Skeletal muscle tissue (tissue), 4 donors: ENCODE data around the gene ZSWIM3. TPM values are rescaled to one million over a fixed set of nuclear protein-coding genes. Genes with fewer than 3 reads are reported as not detected.
A peak's percentile ranks its signal among the peaks of the same experiment; 100 is the strongest.

Experiments used
- H3K27ac ChIP-seq: one replicate; pipeline ENCODE4 v1.7.0; 2013; ENCODE audit warnings: mild to moderate bottlenecking, low read depth, low read length, inconsistent platforms
- H3K27me3 ChIP-seq, 3 donors: one replicate each; pipeline ENCODE4 v1.7.0; 2013; ENCODE audit warnings: low read length in 3 of 3; ENCODE audit not compliant: control insufficient read depth in 3 of 3, insufficient read depth in 3 of 3
- H3K36me3 ChIP-seq, 3 donors: one replicate each; pipeline ENCODE4 v1.7.0; 2013; ENCODE audit warnings: low read length in 3 of 3; ENCODE audit not compliant: control insufficient read depth in 3 of 3, insufficient read depth in 3 of 3
- H3K4me1 ChIP-seq, 3 donors: one replicate each; pipeline ENCODE4 v1.7.0; 2013; ENCODE audit warnings: low read length in 3 of 3, mild to moderate bottlenecking in 3 of 3; ENCODE audit not compliant: control insufficient read depth in 3 of 3, insufficient read depth in 3 of 3
- H3K4me3 ChIP-seq, 3 donors: one replicate each; pipeline ENCODE4 v1.7.0; 2013; ENCODE audit warnings: low read length in 3 of 3
- H3K9ac ChIP-seq, 3 donors: one replicate each; pipeline ENCODE4 v1.7.0; 2013; ENCODE audit warnings: low read length in 3 of 3, mild to moderate bottlenecking in 3 of 3, moderate library complexity in 2 of 3, low read depth in 1 of 3
- H3K9me3 ChIP-seq, 3 donors: one replicate each; pipeline ENCODE4 v1.7.0; 2013; ENCODE audit warnings: low read length in 3 of 3; ENCODE audit not compliant: control insufficient read depth in 3 of 3
- total RNA-seq: library from RNA; depleted of rRNA; stranded (reverse); fragments of >200 nt; gene quantifications from one replicate; pipeline ENCODE4 v1.2.3, GENCODE V29; 2014
- donor health status: Osteomylitis.

Gene ZSWIM3
- total RNA-seq, 1 donor from 2014 or later = 7.8 TPM

- peak overlapping the region; percentile 25 for H3K27ac ChIP-seq
Observed at GRCh38 chr20:45818239-45818638, 39.2 kb upstream of the ZSWIM3 start.

GRCh38 chr20:45819466-45819865 lies 37.9 kb upstream of the ZSWIM3 start:
- H3K4me1 ChIP-seq = peaks cover 18 to 26% (median 23%) of the 10 kb centered on the region in 3 donors
- H3K9me3 ChIP-seq = no peaks in the 10 kb centered on the region
- no peak overlapping the region for H3K4me3 ChIP-seq
- peaks cover 6 to 9% (median 8%) of the 10 kb centered on the region in 3 donors for H3K27me3 ChIP-seq
- H3K9ac ChIP-seq = no peak overlapping the region
- peaks cover 12 to 22% (median 14%) of the 10 kb centered on the region in 3 donors for H3K36me3 ChIP-seq
- no peak overlapping the region for H3K27ac ChIP-seq

More at GRCh38 chr20:45818239-45818638, 39.2 kb upstream of the ZSWIM3 start:
- Histone ChIP-seq H3K9ac (no peak overlapping the region), H3K27me3 (peaks cover 0 to 8% (median 0%) of the 10 kb centered on the region in 3 donors), H3K4me1 (peaks cover 13 to 15% (median 15%) of the 10 kb centered on the region in 3 donors), H3K4me3 (no peak overlapping the region), H3K9me3 (no peaks in the 10 kb centered on the region), H3K36me3 (peaks cover 5 to 13% (median 10%) of the 10 kb centered on the region in 3 donors)

GRCh38 chr20:45821947-45822346 lies 35.5 kb upstream of the ZSWIM3 start:
- H3K9me3 ChIP-seq = no peaks in the 10 kb centered on the region
- peaks cover 30 to 43% (median 34%) of the 10 kb centered on the region in 3 donors for H3K4me1 ChIP-seq
- H3K27ac ChIP-seq = no peak overlapping the region
- H3K36me3 ChIP-seq = peaks cover 16 to 38% (median 21%) of the 10 kb centered on the region in 3 donors
- H3K9ac ChIP-seq = no peak overlapping the region
- H3K4me3 ChIP-seq = peak overlapping the region; percentile 29 to 81 (median 54)
- peaks cover 6 to 9% (median 8%) of the 10 kb centered on the region in 3 donors for H3K27me3 ChIP-seq

- H3K9ac ChIP-seq = peak overlapping the region; percentile 70 to 90 (median 71)
- no peak overlapping the region for H3K27ac ChIP-seq
Observed at GRCh38 chr20:45822857-45823256, 34.6 kb upstream of the ZSWIM3 start.

DNA sequence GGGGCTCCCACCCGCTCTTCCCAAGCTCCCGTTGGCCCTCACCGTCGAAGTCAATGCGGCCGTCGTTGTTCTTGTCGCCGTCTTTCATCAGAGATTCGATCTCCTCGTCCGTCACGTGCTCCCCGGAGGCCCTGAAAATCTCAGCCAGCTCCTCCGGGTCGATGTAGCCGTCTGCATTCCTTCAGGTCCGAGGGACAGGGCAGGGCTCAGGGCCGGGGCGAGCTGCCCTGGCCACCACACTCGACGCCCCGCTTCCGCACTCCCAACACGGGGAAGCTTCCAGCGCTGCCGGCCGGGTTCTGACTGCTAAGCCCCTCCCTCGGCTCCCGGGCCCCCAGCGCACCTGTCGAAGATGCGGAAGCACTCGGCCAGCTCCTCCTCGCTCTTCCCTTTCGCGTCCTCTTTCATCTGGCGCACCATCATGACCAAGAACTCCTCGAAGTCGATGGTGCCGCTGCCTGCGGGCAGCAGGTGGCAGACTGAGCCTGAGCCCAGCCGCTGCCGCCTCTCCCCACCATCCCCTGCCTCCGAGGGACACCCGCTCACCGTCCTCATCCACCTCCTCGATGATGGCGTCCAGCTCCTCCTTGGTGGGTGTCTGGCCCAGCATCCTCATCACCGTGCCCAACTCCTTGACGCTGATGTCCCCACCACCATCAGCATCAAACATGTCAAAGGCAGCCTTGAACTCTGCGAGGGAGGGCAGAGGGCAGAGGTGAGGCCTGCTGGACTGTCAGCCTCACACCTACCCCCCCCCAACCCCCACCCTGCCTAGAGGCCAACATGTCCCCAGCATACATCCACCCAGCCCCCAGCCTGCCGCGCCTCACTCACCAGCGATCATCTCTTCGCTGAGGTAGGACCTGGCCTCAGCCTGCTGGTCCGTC lies 33.2 kb upstream of the ZSWIM3 start:
- Histone ChIP-seq H3K27ac (peak overlapping the region; percentile 99), H3K4me1 (peaks cover 40 to 62% (median 45%) of the 10 kb centered on the region in 3 donors), H3K36me3 (peaks cover 16 to 38% (median 17%) of the 10 kb centered on the region in 3 donors), H3K27me3 (peaks cover 6 to 9% (median 8%) of the 10 kb centered on the region in 3 donors), H3K9me3 (no peaks in the 10 kb centered on the region), H3K9ac (peak overlapping the region; percentile 90 to 97 (median 91)), H3K4me3 (peak overlapping the region; percentile 75 to 91 (median 81))

More at GRCh38 chr20:45822857-45823256, 34.6 kb upstream of the ZSWIM3 start:
- Histone ChIP-seq H3K36me3 (peaks cover 16 to 38% (median 21%) of the 10 kb centered on the region in 3 donors), H3K27me3 (peaks cover 6 to 9% (median 8%) of the 10 kb centered on the region in 3 donors), H3K4me3 (peak overlapping the region; percentile 69 to 91 (median 81)), H3K9me3 (no peaks in the 10 kb centered on the region), H3K4me1 (peaks cover 34 to 52% (median 35%) of the 10 kb centered on the region in 3 donors)

GRCh38 chr20:45826381-45827019 lies 30.9 kb upstream of the ZSWIM3 start:
- Histone ChIP-seq H3K27ac (peak overlapping the region; percentile 99), H3K36me3 (peaks cover 13 to 29% (median 14%) of the 10 kb centered on the region in 3 donors), H3K4me1 (peaks cover 40 to 62% (median 45%) of the 10 kb centered on the region in 3 donors), H3K4me3 (peak overlapping the region; percentile 69 to 91 (median 81)), H3K9me3 (no peaks in the 10 kb centered on the region), H3K27me3 (peaks cover 6 to 9% (median 8%) of the 10 kb centered on the region in 3 donors), H3K9ac (peak overlapping the region; percentile 90 to 97 (median 91))

GRCh38 chr20:45827030-45827652 lies 30.3 kb upstream of the ZSWIM3 start, which contains the start of gene TNNC2:
TNNC2 (minus strand) TSS chr20:45827312; CDS start chr20:45827248, 64 bp downstream.
- Histone ChIP-seq H3K27me3 (peaks cover 6 to 9% (median 8%) of the 10 kb centered on the region in 3 donors), H3K4me3 (peak within 1 kb of the TSS; percentile 71 to 91 (median 81)), H3K9me3 (no peaks in the 10 kb centered on the region), H3K4me1 (peaks cover 36 to 61% (median 48%) of the 10 kb centered on the region in 3 donors), H3K36me3 (peaks cover 13 to 29% (median 14%) of the 10 kb centered on the region in 3 donors), H3K27ac (peak within 1 kb of the TSS; percentile 99), H3K9ac (peak within 1 kb of the TSS; percentile 90 to 97 (median 91))

DNA sequence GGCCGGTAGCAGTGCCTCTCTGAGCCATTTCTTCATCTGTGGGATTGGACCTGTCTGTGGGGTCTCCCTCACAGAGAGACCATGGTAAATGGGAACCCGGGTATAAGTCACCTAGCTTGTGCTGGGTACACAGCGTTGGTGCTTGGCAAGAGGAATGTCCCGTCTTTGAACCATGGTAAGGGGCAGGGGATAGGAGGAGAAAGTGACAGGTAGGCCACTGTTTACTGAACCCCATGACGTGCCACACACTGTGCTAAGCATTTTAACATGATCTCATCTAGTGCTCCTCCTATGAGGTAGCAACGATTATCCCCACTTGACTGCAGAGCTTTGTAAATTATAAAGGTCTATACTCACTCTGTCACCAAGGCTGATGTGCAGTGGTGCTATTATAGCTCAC lies 29.7 kb upstream of the ZSWIM3 start:
- no peaks in the 10 kb centered on the region for H3K9me3 ChIP-seq
- peaks cover 6 to 8% (median 6%) of the 10 kb centered on the region in 3 donors for H3K27me3 ChIP-seq
- peak overlapping the region; percentile 59 to 81 (median 71) for H3K4me3 ChIP-seq
- peak overlapping the region; percentile 90 to 97 (median 91) for H3K9ac ChIP-seq
- peaks cover 13 to 27% (median 13%) of the 10 kb centered on the region in 3 donors for H3K36me3 ChIP-seq
- peaks cover 35 to 61% (median 48%) of the 10 kb centered on the region in 3 donors for H3K4me1 ChIP-seq
- H3K27ac ChIP-seq = peak overlapping the region; percentile 99

GRCh38 chr20:45828589-45828988 lies 28.8 kb upstream of the ZSWIM3 start:
- H3K4me1 ChIP-seq = peaks cover 39 to 62% (median 48%) of the 10 kb centered on the region in 3 donors
- peak overlapping the region; percentile 37 to 81 (median 59) for H3K4me3 ChIP-seq
- H3K27ac ChIP-seq = peak overlapping the region; percentile 99
- H3K36me3 ChIP-seq = peaks cover 10 to 25% (median 11%) of the 10 kb centered on the region in 3 donors
- H3K9me3 ChIP-seq = no peaks in the 10 kb centered on the region
- H3K27me3 ChIP-seq = peaks cover 0 to 8% (median 6%) of the 10 kb centered on the region in 3 donors
- H3K9ac ChIP-seq = peak overlapping the region; percentile 90 to 97 (median 91)
